Measurements from ENCODE around the gene MAB21L1.

Gene MAB21L1

GRCh38 chr13:35475960-35476943 lies at the start of gene MAB21L1:
Gene MAB21L1 (minus strand): TSS chr13:35476689. CDS start chr13:35476138, 551 bp downstream.
- no peak for TF ChIP-seq CTCF (IDR thresholded peaks at IDR 0.05; ENCODE audit: low read depth, low read length)
- H3K4me3 ChIP-seq (ENCODE audit: low read depth, low read length): no peak within 1 kb of the TSS

- no peak overlapping the region for H3K4me3 ChIP-seq (ENCODE audit: low read depth, low read length)
- no peak for TF ChIP-seq CTCF (IDR thresholded peaks at IDR 0.05; ENCODE audit: low read depth, low read length)
Observed at GRCh38 chr13:35524171-35524570, 47.7 kb upstream of the MAB21L1 start.

GRCh38 chr13:35518337-35518946 lies 42.0 kb upstream of the MAB21L1 start:
- H3K4me3 ChIP-seq (ENCODE audit: low read depth, low read length): no peak overlapping the region
- no peak for TF ChIP-seq CTCF (IDR thresholded peaks at IDR 0.05; ENCODE audit: low read depth, low read length)

GRCh38 chr13:35514801-35515502 lies 38.5 kb upstream of the MAB21L1 start:
- H3K4me3 ChIP-seq (ENCODE audit: low read depth, low read length): no peak overlapping the region
- no peak for TF ChIP-seq CTCF (IDR thresholded peaks at IDR 0.05; ENCODE audit: low read depth, low read length)

GRCh38 chr13:35514061-35514477 lies 37.6 kb upstream of the MAB21L1 start:
- TF ChIP-seq CTCF (IDR thresholded peaks at IDR 0.05; ENCODE audit: low read depth, low read length): no peak
- H3K4me3 ChIP-seq (ENCODE audit: low read depth, low read length): no peak overlapping the region

GRCh38 chr13:35512271-35512920 lies 35.9 kb upstream of the MAB21L1 start:
- H3K4me3 ChIP-seq (ENCODE audit: low read depth, low read length): no peak overlapping the region
- TF ChIP-seq CTCF (IDR thresholded peaks at IDR 0.05; ENCODE audit: low read depth, low read length): no peak
